HFFc6 (cell line): ENCODE data around the gene PEAK3. TPM values are rescaled to one million over a fixed set of nuclear protein-coding genes. Genes with fewer than 3 reads are reported as not detected.
A peak's percentile ranks its signal among the peaks of the same experiment; 100 is the strongest.

Experiments used
- DNase-seq: peaks from one replicate; pipeline ENCODE4 v3.0.0-alpha.2; 2018
- H3K27ac Mint-ChIP-seq: 2 replicates; pipeline ENCODE4 v1.8.0; 2020; ENCODE audit warnings: mild to moderate bottlenecking, mixed read lengths
- H3K27me3 Mint-ChIP-seq: 2 replicates; pipeline ENCODE4 v1.8.0; 2021; ENCODE audit warnings: mild to moderate bottlenecking, moderate library complexity, mixed read lengths; ENCODE audit not compliant: insufficient read depth
- H3K36me3 Mint-ChIP-seq: 2 replicates; pipeline ENCODE4 v1.8.0; 2021; ENCODE audit warnings: low read depth, mixed read lengths
- H3K4me1 Mint-ChIP-seq: 2 replicates; pipeline ENCODE4 v1.8.0; 2020; ENCODE audit warnings: low read depth, mixed read lengths
- H3K4me3 Mint-ChIP-seq: 2 replicates; pipeline ENCODE4 v1.8.0; 2020; ENCODE audit warnings: mild to moderate bottlenecking, moderate library complexity, mixed read lengths
- H3K9me3 Mint-ChIP-seq: 2 replicates; pipeline ENCODE4 v1.8.0; 2020; ENCODE audit warnings: mild to moderate bottlenecking, mixed read lengths
- CTCF ChIP-seq: fragments of 200-600 bp; sonication (generic); IDR thresholded peaks from 2 replicates; pipeline ENCODE4 v1.5.0; 2021; ENCODE audit warnings: antibody characterized with exemption, mild to moderate bottlenecking
- total RNA-seq, 6 experiments: library from RNA; stranded (reverse); fragmentation: NEBNext Ultra II Directional; extraction: Animal tissue kit (Norgen Biotek cat#: 25700); gene quantifications; 2 replicates in 1 of 6; 3 replicates in 5 of 6; pipeline ENCODE4 v1.2.3, GENCODE V29; 2021

Gene PEAK3
- total RNA-seq, 6 experiments from 2014 or later: 0.07 to 0.53 (median 0.36) TPM

GRCh38 chr19:2266183-2266993 is 15.6 kb downstream of the PEAK3 start:
- H3K4me3 Mint-ChIP-seq: no peak overlapping the region
- H3K27ac Mint-ChIP-seq: peak overlapping the region; percentile 69
- no peak for TF ChIP-seq CTCF
- peaks cover 10% of the 10 kb centered on the region for H3K4me1 Mint-ChIP-seq
- peaks cover 6% of the 10 kb centered on the region for H3K36me3 Mint-ChIP-seq
- DNase-seq: peak; percentile 64
- peaks cover 13% of the 10 kb centered on the region for H3K27me3 Mint-ChIP-seq
- no peaks in the 10 kb centered on the region for H3K9me3 Mint-ChIP-seq

- DNase-seq: no peak
- H3K27me3 Mint-ChIP-seq: peaks cover 2% of the 10 kb centered on the region; the same call in 1 of the 2 replicates
- H3K9me3 Mint-ChIP-seq: no peaks in the 10 kb centered on the region
- H3K36me3 Mint-ChIP-seq: no peaks in the 10 kb centered on the region
- peaks cover 18% of the 10 kb centered on the region for H3K4me1 Mint-ChIP-seq
- TF ChIP-seq CTCF: peak; percentile 81
- no peak overlapping the region for H3K27ac Mint-ChIP-seq
- no peak overlapping the region for H3K4me3 Mint-ChIP-seq
Observed at GRCh38 chr19:2261438-2262172, 20.4 kb downstream of the PEAK3 start.

- Mint-ChIP-seq H3K9me3 (no peaks in the 10 kb centered on the region), H3K36me3 (no peaks in the 10 kb centered on the region), H3K27ac (no peak overlapping the region), H3K4me3 (no peak overlapping the region; the same call in 1 of the 2 replicates), H3K4me1 (peaks cover 13% of the 10 kb centered on the region), H3K27me3 (peaks cover 2% of the 10 kb centered on the region)
- no peak for TF ChIP-seq CTCF
- no peak for DNase-seq
Observed at GRCh38 chr19:2260341-2260805, 21.6 kb downstream of the PEAK3 start.

- no peaks in the 10 kb centered on the region for H3K36me3 Mint-ChIP-seq
- TF ChIP-seq CTCF: no peak
- no peaks in the 10 kb centered on the region for H3K9me3 Mint-ChIP-seq
- peaks cover 13% of the 10 kb centered on the region for H3K4me1 Mint-ChIP-seq
- H3K27ac Mint-ChIP-seq: peak overlapping the region; percentile 41
- DNase-seq: peak; percentile 34
- 0 out of 2 replicates have a peak overlapping the region, but pooled peaks have one; percentile 5 for H3K4me3 Mint-ChIP-seq
- peaks cover 2% of the 10 kb centered on the region for H3K27me3 Mint-ChIP-seq
Observed at GRCh38 chr19:2259336-2259735, 22.6 kb downstream of the PEAK3 start.

GRCh38 chr19:2255982-2256685 is 25.8 kb downstream of the PEAK3 start, which contains the start of gene JSRP1:
JSRP1 (minus strand) TSS chr19:2256417; CDS start chr19:2255314, 1,103 bp downstream.
- Mint-ChIP-seq H3K4me3 (no peak within 1 kb of the TSS), H3K4me1 (peaks cover 13% of the 10 kb centered on the region), H3K27ac (no peak within 1 kb of the TSS), H3K9me3 (no peaks in the 10 kb centered on the region), H3K27me3 (peaks cover 6% of the 10 kb centered on the region), H3K36me3 (no peaks in the 10 kb centered on the region)
- no peak for DNase-seq
- TF ChIP-seq CTCF: no peak
